Bronchial epithelial cell (primary cell): ENCODE results near the gene TNFAIP3. TPM values are rescaled to one million over a fixed set of nuclear protein-coding genes. Genes with fewer than 3 reads are reported as not detected.

ENCODE experiments used
- DNase-seq: peaks from one replicate; pipeline ENCODE4 v3.0.0-alpha.2; 2010; ENCODE audit warnings: low read depth
- FAIRE-seq: peaks from 2 replicates; lab custom pipeline; 2011; peaks lifted over from hg19 to GRCh38; lab: Jason Lieb, UNC
- H3K27me3 ChIP-seq: 2 replicates; pipeline ENCODE4 v1.5.1; 2011; ENCODE audit warnings: low read length; ENCODE audit not compliant: control insufficient read depth, insufficient read depth
- H3K36me3 ChIP-seq: 2 replicates; pipeline ENCODE4 v1.5.1; 2011; ENCODE audit warnings: low read length; ENCODE audit not compliant: control insufficient read depth, insufficient read depth
- H3K4me3 ChIP-seq: 2 replicates; pipeline ENCODE4 v1.5.1; 2011; ENCODE audit warnings: mild to moderate bottlenecking, low read depth, low read length, control low read depth
- total RNA-seq: library from RNA; depleted of rRNA; stranded (reverse); fragments of >200 nt; gene quantifications from 2 replicates; pipeline ENCODE4 v1.2.1, GENCODE V29; 2014
- TF ChIP-seq, protein P1 (sequence below): IDR thresholded peaks from 2 replicates; pipeline ENCODE4 v1.5.1; 2011; ENCODE audit warnings: mild to moderate bottlenecking, moderate library complexity, low read length, control low read depth, inconsistent platforms; ENCODE audit not compliant: insufficient read depth, severe bottlenecking

Gene TNFAIP3
- total RNA-seq, 1 donor from 2014 or later, result 2.1 TPM

DNA sequence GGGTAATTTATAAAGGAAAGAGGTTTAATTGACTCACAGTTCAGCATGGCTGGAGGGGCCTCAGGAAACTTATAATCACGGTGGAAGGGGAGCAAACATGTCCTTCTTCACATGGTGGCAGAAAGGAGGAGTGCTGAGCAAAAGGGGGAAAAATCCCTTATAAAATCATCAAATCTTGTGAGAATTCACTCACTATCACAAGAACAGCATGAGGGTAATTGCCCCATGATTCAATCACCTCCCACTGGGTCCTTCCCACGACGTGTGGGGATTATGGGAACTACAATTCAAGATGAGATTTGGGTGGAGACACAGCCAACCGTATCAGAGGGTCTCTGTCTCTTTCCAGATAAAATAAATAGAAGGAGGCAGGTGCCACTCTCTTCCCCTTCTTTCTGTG, 48.7 kb downstream of the TNFAIP3 start:
- H3K36me3 ChIP-seq, result no peaks in the 10 kb centered on the region
- no peak for FAIRE-seq
- no peaks in the 10 kb centered on the region for H3K27me3 ChIP-seq

GRCh38 chr6:137917551-137918325, 50.7 kb downstream of the TNFAIP3 start:
- Histone ChIP-seq H3K36me3 (no peaks in the 10 kb centered on the region), H3K4me3 (no peak overlapping the region), H3K27me3 (no peaks in the 10 kb centered on the region)
- TF ChIP-seq, protein P1, sequence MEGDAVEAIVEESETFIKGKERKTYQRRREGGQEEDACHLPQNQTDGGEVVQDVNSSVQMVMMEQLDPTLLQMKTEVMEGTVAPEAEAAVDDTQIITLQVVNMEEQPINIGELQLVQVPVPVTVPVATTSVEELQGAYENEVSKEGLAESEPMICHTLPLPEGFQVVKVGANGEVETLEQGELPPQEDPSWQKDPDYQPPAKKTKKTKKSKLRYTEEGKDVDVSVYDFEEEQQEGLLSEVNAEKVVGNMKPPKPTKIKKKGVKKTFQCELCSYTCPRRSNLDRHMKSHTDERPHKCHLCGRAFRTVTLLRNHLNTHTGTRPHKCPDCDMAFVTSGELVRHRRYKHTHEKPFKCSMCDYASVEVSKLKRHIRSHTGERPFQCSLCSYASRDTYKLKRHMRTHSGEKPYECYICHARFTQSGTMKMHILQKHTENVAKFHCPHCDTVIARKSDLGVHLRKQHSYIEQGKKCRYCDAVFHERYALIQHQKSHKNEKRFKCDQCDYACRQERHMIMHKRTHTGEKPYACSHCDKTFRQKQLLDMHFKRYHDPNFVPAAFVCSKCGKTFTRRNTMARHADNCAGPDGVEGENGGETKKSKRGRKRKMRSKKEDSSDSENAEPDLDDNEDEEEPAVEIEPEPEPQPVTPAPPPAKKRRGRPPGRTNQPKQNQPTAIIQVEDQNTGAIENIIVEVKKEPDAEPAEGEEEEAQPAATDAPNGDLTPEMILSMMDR, result no peak
- DNase-seq (no peak), FAIRE-seq (no peak)

More for the DNA sequence above, 48.7 kb downstream of the TNFAIP3 start:
- H3K4me3 ChIP-seq, result no peak overlapping the region
- DNase-seq, result no peak
- TF ChIP-seq, protein P1, result no peak

DNA sequence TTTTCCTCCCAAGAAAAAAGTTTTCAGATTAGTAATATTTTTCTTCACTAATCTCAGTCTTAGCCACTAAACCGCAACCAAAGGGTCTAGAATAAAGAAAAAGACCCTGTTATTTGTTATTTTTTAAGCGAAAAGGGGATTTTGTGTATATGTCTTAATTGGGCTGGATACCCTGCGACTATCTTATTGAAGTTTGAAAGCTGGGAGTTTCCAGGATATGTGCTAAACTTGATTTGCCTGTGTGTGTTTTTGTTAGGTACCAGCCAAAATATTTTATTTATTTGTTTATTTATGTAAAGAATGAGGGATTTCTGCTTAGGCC, 52.4 kb downstream of the TNFAIP3 start:
- no peaks in the 10 kb centered on the region for H3K27me3 ChIP-seq
- no peak for FAIRE-seq
- no peak overlapping the region for H3K4me3 ChIP-seq
- TF ChIP-seq, protein P1, result no peak
- no peaks in the 10 kb centered on the region for H3K36me3 ChIP-seq
- DNase-seq, result no peak

GRCh38 chr6:137919837-137920730, 53.0 kb downstream of the TNFAIP3 start:
- H3K36me3 ChIP-seq, result no peaks in the 10 kb centered on the region
- no peak overlapping the region for H3K4me3 ChIP-seq
- DNase-seq (no peak), FAIRE-seq (no peak)
- no peaks in the 10 kb centered on the region for H3K27me3 ChIP-seq
- TF ChIP-seq, protein P1, result no peak

- TF ChIP-seq, protein P1, result no peak
Observed at GRCh38 chr6:137921823-137922222, 54.8 kb downstream of the TNFAIP3 start.

More at GRCh38 chr6:137921823-137922222, 54.8 kb downstream of the TNFAIP3 start:
- no peaks in the 10 kb centered on the region for H3K27me3 ChIP-seq
- no peak for DNase-seq
- no peak overlapping the region for H3K4me3 ChIP-seq
- no peaks in the 10 kb centered on the region for H3K36me3 ChIP-seq
- FAIRE-seq, result no peak
